ENCODE data around the gene LSAMP.

LSAMP gene

DNA sequence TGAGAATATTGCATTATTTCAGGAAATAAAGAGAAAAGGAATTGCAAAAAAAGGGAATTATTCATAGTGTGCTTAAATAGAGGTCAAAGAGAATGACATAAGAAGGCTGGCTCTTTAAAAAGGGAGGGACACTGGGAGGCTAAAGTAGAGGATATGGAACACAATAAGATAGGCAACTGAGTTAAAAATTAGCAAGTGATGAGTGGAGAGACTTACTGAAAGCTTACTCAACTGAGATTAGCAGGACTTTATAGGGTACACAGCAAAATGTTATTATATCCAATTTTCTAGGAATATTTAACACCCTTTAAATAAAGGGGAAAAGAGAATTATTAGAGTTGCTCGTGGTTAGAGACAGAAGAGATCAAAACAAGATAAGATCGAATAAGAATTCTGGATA, 375.2 kb downstream of the LSAMP start:
- CTCF ChIA-PET: interaction anchor here (0.7 kb wide), 1 partner anchor 475 kb away, joined by 4 read pairs; no protein-coding TSS in a partner anchor
- TF ChIP-seq, protein P1, sequence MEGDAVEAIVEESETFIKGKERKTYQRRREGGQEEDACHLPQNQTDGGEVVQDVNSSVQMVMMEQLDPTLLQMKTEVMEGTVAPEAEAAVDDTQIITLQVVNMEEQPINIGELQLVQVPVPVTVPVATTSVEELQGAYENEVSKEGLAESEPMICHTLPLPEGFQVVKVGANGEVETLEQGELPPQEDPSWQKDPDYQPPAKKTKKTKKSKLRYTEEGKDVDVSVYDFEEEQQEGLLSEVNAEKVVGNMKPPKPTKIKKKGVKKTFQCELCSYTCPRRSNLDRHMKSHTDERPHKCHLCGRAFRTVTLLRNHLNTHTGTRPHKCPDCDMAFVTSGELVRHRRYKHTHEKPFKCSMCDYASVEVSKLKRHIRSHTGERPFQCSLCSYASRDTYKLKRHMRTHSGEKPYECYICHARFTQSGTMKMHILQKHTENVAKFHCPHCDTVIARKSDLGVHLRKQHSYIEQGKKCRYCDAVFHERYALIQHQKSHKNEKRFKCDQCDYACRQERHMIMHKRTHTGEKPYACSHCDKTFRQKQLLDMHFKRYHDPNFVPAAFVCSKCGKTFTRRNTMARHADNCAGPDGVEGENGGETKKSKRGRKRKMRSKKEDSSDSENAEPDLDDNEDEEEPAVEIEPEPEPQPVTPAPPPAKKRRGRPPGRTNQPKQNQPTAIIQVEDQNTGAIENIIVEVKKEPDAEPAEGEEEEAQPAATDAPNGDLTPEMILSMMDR (conservative IDR thresholded peaks at IDR 0.05; ENCODE audit: low read depth): no peak
- H3K27ac ChIP-seq: no peak overlapping the region
- POLR2A ChIA-PET (ENCODE audit: low non-redundant PET): no interaction called here
- DNase-seq (ENCODE audit: low spot score): no peak

DNA sequence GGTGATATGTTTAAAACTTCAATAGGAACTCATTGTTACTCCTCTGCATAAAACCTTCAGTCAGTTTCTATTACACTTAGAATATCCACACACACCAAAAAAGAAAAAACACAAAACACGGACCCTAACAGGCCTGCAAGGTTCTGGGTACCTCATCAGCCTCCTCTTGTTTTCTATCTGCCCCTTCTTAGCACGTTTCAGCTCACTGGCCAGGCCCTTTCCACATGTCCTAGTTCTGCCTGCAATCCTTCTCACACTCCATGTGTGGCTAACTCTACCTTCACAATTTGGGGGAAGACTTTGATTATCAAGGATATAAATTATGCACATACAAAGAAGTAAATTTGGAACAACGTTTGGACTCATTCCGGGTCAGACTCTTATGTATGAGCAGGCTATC, 376.3 kb downstream of the LSAMP start:
- no peak overlapping the region for H3K27ac ChIP-seq
- ChIA-PET CTCF (no interaction called here), POLR2A (ENCODE audit: low non-redundant PET) (no interaction called here)
- TF ChIP-seq, protein P1 (conservative IDR thresholded peaks at IDR 0.05; ENCODE audit: low read depth): no peak
- no peak for DNase-seq (ENCODE audit: low spot score)

DNA sequence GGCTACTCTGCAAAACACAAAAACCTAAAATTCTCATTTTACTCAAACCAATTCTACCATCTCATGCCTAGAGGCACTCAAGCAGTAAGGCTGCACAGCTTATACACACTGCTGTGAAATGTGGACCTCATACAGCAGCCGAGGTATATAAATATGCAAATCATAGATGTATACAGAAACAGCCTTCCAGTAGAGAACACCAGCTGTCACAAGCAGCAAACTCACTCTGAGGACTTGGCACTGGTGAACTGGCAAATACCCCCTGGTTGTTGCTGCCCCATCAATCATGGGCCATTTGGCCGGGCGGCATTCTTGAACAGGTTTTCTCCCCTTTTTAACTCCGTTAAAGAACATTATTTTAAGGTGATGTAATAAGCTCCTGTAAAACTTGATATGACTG, 378.0 kb downstream of the LSAMP start:
- no peak overlapping the region for H3K27ac ChIP-seq
- TF ChIP-seq, protein P1 (conservative IDR thresholded peaks at IDR 0.05; ENCODE audit: low read depth): no peak
- CTCF ChIA-PET: no interaction called here
- POLR2A ChIA-PET (ENCODE audit: low non-redundant PET): no interaction called here
- no peak for DNase-seq (ENCODE audit: low spot score)

DNA sequence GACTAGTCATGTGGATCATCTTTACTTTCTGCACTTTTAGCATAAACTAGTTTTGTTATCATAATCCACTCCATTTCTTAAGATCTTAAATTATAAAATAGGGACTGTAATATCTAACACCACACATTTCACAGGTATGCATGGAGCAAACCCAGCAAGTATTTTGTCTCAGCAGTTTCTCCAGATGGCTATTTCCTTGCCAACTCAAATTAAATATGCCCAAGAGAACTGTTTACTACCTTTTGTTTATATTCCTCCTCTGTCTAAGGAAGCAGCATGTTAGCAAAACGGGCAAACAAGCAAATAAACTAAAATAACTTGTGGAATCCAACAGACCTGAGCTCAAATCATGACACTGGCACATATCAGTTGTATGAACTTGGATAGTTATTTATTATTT, 379.8 kb downstream of the LSAMP start:
- ChIA-PET CTCF (no interaction called here), POLR2A (ENCODE audit: low non-redundant PET) (no interaction called here)
- TF ChIP-seq, protein P1 (conservative IDR thresholded peaks at IDR 0.05; ENCODE audit: low read depth): no peak
- no peak overlapping the region for H3K27ac ChIP-seq
- no peak for DNase-seq (ENCODE audit: low spot score)

DNA sequence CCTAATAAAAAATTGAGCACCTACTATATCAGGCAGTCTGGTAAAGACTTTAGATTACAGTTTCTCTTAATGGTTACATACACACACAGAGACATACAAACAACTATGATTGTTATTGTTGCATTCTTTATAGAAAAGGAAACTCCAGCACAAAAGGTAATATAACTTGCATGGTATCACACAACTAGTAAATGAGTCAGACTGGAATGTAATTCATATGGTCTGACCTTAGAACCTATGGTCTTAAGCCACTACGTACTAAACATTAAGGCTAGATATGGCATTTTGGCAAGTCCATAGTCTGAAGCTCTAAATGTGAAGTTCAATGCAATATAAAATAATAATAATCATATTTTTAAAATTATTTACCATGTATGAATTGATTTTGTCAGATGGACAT, 380.6 kb downstream of the LSAMP start:
- H3K27ac ChIP-seq: no peak overlapping the region
- DNase-seq (ENCODE audit: low spot score): peak; percentile 7
- CTCF ChIA-PET: no interaction called here
- TF ChIP-seq, protein P1 (conservative IDR thresholded peaks at IDR 0.05; ENCODE audit: low read depth): no peak
- POLR2A ChIA-PET (ENCODE audit: low non-redundant PET): no interaction called here

DNA sequence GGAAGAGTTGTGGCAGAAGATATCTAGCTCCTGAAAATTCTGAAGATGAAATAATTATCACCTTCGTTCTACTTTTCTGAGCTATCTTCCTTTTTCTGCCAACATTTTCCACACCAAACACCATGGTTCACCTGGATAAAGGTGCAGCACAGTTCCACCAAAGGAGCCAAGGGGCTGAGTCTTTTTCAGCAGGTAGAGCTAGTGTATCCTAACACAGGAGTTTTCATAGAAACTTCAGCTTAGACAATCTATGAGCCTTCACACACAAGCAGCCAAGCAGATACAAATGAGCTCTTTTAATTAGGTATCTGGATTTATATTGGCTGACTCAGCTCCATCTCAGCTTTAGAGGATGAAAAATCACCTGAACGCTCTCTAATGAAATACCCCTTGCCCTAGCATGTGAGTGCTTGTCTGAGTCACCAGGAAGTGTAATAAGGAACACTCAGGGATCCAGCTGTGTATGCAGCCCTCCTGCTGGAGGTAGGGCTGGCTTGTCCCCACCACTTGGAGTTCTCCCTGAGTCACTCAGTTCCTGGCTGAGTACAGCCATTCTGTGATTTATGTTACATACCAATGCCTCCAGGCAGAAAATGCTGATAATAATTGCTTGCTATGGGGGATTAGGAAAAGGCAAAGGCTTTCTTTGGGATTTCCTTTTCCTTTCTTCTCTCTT, 385.7 kb downstream of the LSAMP start:
- H3K27ac ChIP-seq: peak overlapping the region; percentile 81; the same call in 1 of the 2 replicates
- POLR2A ChIA-PET (ENCODE audit: low non-redundant PET): no interaction called here
- TF ChIP-seq, protein P1 (conservative IDR thresholded peaks at IDR 0.05; ENCODE audit: low read depth): no peak
- CTCF ChIA-PET: no interaction called here
- DNase-seq (ENCODE audit: low spot score): peak; percentile 97
